ENCODE measurements around the gene ACOT13. TPM values are rescaled to one million over a fixed set of nuclear protein-coding genes. Genes with fewer than 3 reads are reported as not detected.
"Not testable (repeated sequence)": the region's sequence is repeated elsewhere in the genome, so short reads cannot be mapped to it uniquely, and the experiment has no call there.

The ACOT13 gene
- total RNA-seq, 2 donors from 2014 or later = 63.0 to 70.8 TPM

- no peak for ATAC-seq
- no peak for DNase-seq
- intact Hi-C loops (cut with DNase I) = no loop called here
These were observed 51.7 kb downstream of the ACOT13 start for GRCh38 chr6:24718449-24719124.

DNA sequence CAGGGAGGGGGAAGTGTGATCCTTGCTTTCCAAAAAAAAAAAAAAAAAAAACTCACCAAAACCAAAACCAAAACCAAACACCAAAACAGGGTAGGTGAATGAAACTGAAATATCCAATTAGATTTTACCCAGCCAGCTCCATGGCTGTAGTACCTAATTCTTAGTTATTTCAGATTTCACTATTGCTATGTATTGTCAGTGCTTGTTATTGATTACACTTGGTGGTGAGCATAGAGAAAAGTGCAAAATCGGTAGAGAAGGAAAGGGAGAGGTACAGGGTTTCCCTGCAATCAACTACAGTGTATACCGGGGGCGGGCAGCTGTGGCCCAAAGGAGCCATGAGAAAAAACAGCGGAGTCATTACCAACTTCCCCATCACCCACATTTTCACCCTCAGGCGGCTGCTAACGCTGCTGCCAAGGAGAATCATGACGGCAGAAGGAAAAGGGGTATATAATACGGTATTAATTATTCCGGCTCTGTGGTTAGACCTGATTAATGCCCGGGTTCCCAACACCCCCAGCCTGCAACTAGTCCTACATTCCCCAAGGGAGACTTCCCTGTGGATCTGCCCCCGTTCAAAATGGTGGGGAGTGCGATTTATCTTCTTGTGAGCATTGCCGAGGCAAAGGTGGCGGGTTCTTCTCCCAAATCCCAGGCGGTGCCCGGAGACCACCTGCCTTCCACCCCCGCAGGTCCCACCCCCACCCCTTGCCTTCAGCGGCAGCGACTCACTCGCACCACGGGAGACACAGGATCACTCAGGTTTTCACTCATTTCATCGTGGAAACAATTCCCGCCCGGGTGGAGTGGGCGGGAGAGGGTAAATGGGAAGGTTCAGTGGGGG lies 52.5 kb downstream of the ACOT13 start, which contains the start of gene C6orf62:
C6orf62 (minus strand) TSS at position 30 of the 847 bp plus-strand sequence. CDS start 486 bp downstream, outside the sequence.
- ATAC-seq (no peak), DNase-seq (peak; percentile 39)
- intact Hi-C loops (cut with DNase I) = no loop called here

DNA sequence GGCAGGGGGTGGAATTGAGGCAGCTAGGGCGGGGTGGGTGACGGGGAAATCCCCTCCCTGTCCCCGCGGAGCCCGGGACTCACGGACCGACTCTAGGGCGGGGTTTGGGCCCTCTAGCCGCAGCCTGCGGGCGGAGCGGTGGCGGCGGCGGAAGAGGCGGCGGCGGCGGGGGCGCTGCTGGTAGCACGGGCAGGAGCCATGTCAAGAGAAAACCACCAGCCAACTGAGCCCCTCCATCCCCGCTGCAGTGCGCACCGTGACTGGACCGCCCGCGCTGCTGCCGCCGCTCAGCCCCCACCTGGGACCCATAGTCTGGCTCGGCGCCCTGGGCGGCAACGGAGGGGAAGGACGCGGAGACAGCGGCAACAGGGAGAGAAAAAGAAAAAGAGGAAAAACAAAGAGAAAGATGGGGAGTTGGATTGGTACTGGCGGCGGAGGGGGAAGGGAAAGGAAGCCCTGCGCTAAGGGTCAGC lies 53.3 kb downstream of the ACOT13 start:
- DNase-seq (peak; percentile 74), ATAC-seq (peak; percentile 53 to 61)
- intact Hi-C loops (cut with DNase I) = no loop called here

GRCh38 chr6:24720604-24721460 lies 54.0 kb downstream of the ACOT13 start:
- DNase-seq (peak; percentile 100), ATAC-seq (peak; percentile 94 to 96)
- intact Hi-C loops (cut with DNase I) = no loop called here

GRCh38 chr6:24721461-24722215 lies 54.8 kb downstream of the ACOT13 start:
- intact Hi-C loops (cut with DNase I) = no loop called here
- DNase-seq (peak; percentile 90), ATAC-seq (peak; percentile 60 to 69)

- no peak for DNase-seq
- no peak for ATAC-seq
- intact Hi-C loops (cut with DNase I) = no loop called here
These were observed 56.4 kb downstream of the ACOT13 start for GRCh38 chr6:24723270-24723669.

DNA sequence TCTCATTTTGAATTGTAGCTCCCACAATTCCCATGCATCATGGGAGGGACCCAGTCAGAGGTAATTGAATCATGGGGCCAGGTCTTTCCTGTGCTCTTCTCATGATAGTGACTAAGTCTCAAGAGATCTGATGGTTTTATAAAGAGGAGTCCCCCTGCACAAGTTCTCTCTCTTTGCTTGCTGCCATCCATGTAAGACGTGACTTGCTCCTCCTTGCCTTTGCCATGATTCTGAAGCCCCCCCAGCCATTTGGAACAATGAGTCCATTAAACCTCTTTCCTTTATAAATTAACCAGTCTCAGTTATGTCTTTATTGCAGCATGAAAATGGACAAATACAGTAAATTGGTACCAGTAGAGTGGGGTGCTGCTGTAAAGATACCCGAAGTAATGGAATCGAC lies 63.8 kb downstream of the ACOT13 start:
- DNase-seq; ATAC-seq; intact Hi-C loops (cut with DNase I): not testable (repeated sequence)

DNA sequence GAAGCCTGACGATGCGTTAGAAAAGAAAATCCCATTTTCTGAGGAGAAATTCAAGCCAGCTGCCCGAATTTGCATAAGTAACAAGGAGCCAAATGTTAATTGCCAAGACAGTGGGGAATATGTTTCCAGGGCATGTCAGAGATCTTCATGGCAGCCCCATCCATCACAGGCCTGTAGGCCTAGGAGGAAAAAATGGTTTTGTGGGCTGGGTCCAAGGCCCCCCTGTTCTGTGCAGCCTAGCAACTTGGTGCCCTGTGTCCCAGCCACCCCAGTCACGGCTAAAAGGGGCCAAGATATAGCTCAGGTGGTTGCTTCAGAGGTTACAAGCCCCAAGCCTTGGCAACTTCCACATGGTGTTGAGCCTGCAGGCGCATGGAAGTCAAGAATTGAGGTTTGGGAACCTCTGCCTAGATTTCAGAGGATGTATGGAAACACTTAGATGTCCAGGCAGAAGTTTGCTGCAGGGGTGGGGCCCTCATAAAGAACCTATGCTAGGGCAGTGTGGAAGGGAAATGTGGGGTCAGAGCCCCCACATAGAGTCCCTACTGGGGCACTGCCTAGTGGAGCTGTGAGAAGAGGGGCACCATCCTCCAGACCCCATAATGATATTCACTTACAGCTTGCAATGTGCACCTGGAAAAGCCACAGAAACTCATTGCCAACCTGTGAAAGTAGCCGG lies 64.7 kb downstream of the ACOT13 start:
- intact Hi-C loops (cut with DNase I); ATAC-seq; DNase-seq: not testable (repeated sequence)

- no peak for ATAC-seq
- DNase-seq = no peak
- intact Hi-C loops (cut with DNase I) = no loop called here
These were observed 67.3 kb downstream of the ACOT13 start for GRCh38 chr6:24734166-24734565.

DNA sequence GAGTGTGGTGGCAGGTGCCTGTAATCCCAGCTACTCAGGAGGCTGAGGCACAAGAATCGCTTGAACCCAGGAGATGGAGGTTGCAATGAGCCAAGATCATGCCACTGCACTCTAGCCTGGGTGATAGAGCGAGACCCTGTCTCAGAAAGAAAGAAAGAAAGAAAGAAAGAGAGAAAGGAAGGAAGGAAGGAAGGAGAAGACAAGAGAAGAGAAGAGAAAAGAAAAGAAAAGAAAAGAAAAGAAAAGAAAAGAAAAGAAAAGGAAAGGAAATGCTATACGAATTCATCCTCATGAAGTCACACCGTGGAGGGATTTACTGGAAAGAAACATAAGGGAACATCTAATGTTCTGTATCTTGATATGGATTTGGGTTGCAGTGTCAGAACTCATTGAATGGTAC lies 67.8 kb downstream of the ACOT13 start:
- ATAC-seq; intact Hi-C loops (cut with DNase I); DNase-seq: not testable (repeated sequence)

GRCh38 chr6:24738741-24739140 lies 71.9 kb downstream of the ACOT13 start:
- intact Hi-C loops (cut with DNase I) = no loop called here
- DNase-seq (no peak), ATAC-seq (no peak)

DNA sequence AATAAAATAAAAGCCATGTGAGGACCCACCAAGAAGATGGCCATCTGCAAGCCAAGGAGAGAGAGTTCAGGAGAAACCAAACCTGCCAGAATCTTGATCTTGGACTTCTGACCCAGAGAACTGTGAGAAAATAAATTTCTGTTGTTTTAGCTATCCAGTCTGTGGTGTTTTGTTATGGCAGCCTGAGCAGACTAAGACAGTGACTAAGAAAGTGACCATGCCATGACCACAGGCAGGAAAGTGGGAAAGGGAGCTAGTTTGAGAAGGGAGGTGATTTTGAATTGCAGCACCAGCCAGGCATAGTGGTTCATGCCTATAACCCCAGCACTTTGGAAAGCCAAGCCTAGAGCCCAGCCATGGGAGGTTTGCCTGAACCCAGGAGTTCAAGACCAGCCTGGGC lies 74.0 kb downstream of the ACOT13 start:
- intact Hi-C loops (cut with DNase I) = no loop called here
- DNase-seq (no peak), ATAC-seq (no peak)

DNA sequence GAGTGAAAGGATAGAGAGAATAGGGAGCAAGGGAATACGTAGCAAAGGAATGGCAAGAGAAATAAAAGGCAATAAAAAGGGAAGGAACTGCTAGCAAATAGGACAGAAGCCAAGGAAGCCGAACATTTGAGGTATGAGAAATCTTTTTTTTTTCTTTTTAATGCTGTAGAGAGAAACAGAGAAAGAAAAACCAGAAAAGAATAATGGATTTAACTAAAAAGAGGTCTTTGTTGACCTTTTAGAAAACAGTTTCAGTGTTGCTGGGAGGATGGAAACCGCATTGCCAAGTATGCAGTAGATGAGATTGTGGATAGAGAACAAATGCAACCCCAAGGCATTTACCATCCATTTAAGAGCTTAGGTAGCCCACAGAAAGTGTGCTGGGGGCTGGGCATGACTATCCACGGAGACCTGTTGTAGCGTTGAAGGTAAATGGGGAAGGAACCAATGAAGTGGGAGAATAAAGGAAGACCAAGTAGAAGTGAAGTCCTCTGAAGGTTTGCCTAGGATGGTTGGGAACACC lies 75.4 kb downstream of the ACOT13 start:
- DNase-seq = no peak
- intact Hi-C loops (cut with DNase I) = no loop called here
- ATAC-seq = no peak

DNA sequence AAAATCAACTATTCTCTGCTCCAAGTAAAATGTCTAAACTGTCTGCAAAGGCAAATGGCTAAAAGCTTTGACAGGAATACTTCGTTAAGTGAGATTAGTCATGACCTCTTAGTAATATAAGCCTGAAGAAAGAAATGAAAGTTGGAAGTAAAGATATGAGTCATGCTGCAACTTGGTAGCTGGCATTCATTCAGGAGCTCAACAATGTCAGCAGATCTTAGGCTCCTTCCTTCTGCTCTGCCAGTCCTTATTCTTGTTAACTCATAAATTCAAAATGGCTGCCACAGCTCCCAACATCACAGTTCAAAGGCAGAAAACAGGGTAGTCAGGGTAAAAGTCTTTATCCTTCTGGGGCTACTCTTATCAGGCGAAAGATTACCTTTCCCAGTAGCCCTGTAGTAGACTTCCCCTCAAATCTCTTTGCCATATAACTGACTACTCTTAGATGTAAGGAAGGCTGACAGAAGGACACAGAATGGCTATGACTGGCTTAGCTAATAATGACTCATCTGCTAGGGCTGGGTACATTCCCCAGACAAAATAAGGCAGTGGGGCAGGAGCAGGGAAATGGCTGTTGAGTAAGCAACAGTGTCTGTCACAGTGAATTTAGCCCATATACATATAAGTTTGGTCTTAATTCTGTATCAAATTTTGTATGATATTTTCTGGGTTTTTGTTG lies 76.5 kb downstream of the ACOT13 start:
- no peak for DNase-seq
- intact Hi-C loops (cut with DNase I) = no loop called here
- peak; percentile 38 to 94 for ATAC-seq

DNA sequence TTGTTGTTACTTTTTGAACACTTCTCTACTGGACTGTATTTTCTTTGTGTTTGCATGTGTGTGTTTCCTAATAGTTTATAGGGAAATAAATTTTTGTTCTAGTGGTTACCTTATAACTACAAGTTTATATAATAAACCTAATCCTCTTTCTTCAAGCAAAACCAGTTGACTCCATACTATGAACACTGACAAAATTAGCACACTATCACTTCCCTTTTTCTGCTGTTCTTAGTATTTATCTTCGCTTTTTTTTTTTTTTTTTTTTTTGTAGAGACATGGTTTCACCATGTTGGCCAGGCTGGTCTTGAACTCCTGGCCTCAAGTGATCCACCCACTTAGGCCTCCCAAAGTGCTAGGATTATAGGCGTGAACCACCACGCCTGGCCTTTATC lies 77.1 kb downstream of the ACOT13 start:
- intact Hi-C loops (cut with DNase I) = no loop called here
- DNase-seq (no peak), ATAC-seq (peak in 1 of 2 donors; percentile 40)

GRCh38 chr6:24744911-24745310 lies 78.0 kb downstream of the ACOT13 start:
- ATAC-seq = peak; percentile 48 to 65
- intact Hi-C loops (cut with DNase I) = no loop called here
- DNase-seq = no peak

GRCh38 chr6:24749297-24749696 lies 82.4 kb downstream of the ACOT13 start:
- DNase-seq = no peak
- intact Hi-C loops (cut with DNase I) = no loop called here
- peak in 1 of 2 donors; percentile 19 for ATAC-seq

Data from left cardiac atrium (tissue), 4 donors.